ENCODE results near the gene TRIM50. TPM values are rescaled to one million over a fixed set of nuclear protein-coding genes. Genes with fewer than 3 reads are reported as not detected.
"Not testable (repeated sequence)": the region's sequence is repeated elsewhere in the genome, so short reads cannot be mapped to it uniquely, and the experiment has no call there.

TRIM50 gene
- polyA plus RNA-seq, 1 experiment, result not detected

- H3K27me3 ChIP-seq (ENCODE audit: control insufficient read depth, insufficient read depth, low read length); H3K4me3 ChIP-seq (ENCODE audit: low read depth, low read length); H3K27ac ChIP-seq (ENCODE audit: low read depth, low read length); H3K9me3 ChIP-seq (ENCODE audit: control insufficient read depth, insufficient read depth, low read length); POLR2A ChIA-PET: not testable (repeated sequence)
- TF ChIP-seq, protein P1, sequence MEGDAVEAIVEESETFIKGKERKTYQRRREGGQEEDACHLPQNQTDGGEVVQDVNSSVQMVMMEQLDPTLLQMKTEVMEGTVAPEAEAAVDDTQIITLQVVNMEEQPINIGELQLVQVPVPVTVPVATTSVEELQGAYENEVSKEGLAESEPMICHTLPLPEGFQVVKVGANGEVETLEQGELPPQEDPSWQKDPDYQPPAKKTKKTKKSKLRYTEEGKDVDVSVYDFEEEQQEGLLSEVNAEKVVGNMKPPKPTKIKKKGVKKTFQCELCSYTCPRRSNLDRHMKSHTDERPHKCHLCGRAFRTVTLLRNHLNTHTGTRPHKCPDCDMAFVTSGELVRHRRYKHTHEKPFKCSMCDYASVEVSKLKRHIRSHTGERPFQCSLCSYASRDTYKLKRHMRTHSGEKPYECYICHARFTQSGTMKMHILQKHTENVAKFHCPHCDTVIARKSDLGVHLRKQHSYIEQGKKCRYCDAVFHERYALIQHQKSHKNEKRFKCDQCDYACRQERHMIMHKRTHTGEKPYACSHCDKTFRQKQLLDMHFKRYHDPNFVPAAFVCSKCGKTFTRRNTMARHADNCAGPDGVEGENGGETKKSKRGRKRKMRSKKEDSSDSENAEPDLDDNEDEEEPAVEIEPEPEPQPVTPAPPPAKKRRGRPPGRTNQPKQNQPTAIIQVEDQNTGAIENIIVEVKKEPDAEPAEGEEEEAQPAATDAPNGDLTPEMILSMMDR (IDR thresholded peaks at IDR 0.05; ENCODE audit: low read depth, low read length), result peak; percentile 64
- CTCF ChIA-PET, result interaction anchor here (0.6 to 2.9 kb wide), 12 partner anchors 8 to 613 kb away, joined by 3 to 42 read pairs (median 4); no protein-coding TSS in a partner anchor
- peak; percentile 21 for DNase-seq (ENCODE audit: low read depth, low spot score)
These were observed 3.6 kb downstream of the TRIM50 start for GRCh38 chr7:73324081-73324845.

GRCh38 chr7:73323434-73324080, 4.3 kb downstream of the TRIM50 start:
- H3K4me3 ChIP-seq (ENCODE audit: low read depth, low read length), result not testable (repeated sequence)

GRCh38 chr7:73320009-73320408, 7.9 kb downstream of the TRIM50 start:
- H3K27me3 ChIP-seq (ENCODE audit: control insufficient read depth, insufficient read depth, low read length); H3K9me3 ChIP-seq (ENCODE audit: control insufficient read depth, insufficient read depth, low read length); H3K4me3 ChIP-seq (ENCODE audit: low read depth, low read length); H3K27ac ChIP-seq (ENCODE audit: low read depth, low read length); DNase-seq (ENCODE audit: low read depth, low spot score); POLR2A ChIA-PET: not testable (repeated sequence)
- CTCF ChIA-PET, result interaction anchor here (2.0 kb wide), 1 partner anchor 132 kb away, joined by 7 read pairs; no protein-coding TSS in a partner anchor

More at GRCh38 chr7:73323434-73324080, 4.3 kb downstream of the TRIM50 start:
- POLR2A ChIA-PET; DNase-seq (ENCODE audit: low read depth, low spot score); H3K27ac ChIP-seq (ENCODE audit: low read depth, low read length); H3K27me3 ChIP-seq (ENCODE audit: control insufficient read depth, insufficient read depth, low read length); H3K9me3 ChIP-seq (ENCODE audit: control insufficient read depth, insufficient read depth, low read length): not testable (repeated sequence)
- CTCF ChIA-PET, result interaction anchor here (0.6 to 2.9 kb wide), 11 partner anchors 9 to 614 kb away, joined by 3 to 42 read pairs (median 5); no protein-coding TSS in a partner anchor

- CTCF ChIA-PET, result interaction anchor here (2.0 kb wide), 1 partner anchor 132 kb away, joined by 7 read pairs; no protein-coding TSS in a partner anchor
- H3K27me3 ChIP-seq (ENCODE audit: control insufficient read depth, insufficient read depth, low read length); H3K9me3 ChIP-seq (ENCODE audit: control insufficient read depth, insufficient read depth, low read length); H3K4me3 ChIP-seq (ENCODE audit: low read depth, low read length); POLR2A ChIA-PET; H3K27ac ChIP-seq (ENCODE audit: low read depth, low read length); DNase-seq (ENCODE audit: low read depth, low spot score): not testable (repeated sequence)
These were observed 8.3 kb downstream of the TRIM50 start for GRCh38 chr7:73319541-73319940.

DNA sequence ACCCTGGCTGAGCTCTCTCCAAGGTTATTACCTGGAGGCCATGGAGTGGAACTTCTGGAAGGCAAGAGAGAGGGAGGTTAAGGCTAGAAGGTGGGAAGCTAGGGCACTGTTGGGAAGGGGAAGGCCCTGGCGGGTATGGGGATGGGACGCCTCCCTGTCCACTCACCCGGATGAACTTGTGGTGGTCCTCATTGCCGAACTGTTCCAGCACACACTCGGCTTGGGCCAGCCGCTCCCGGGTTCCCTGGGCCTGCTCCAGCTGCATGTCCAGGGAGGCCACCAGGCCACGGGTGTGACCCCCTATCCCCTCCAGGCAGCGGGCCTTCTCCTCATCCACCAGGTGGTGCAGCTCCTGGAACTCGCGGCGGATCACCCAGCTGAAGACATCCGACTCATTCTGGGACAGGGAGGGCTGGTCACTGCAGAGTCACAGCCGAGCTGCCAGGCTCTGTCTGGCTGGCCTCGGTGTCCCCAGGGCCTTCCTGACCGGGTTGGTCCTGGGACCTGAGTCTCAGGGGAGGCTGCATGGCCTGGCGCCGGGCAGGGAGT, 9.2 kb downstream of the TRIM50 start:
- DNase-seq (ENCODE audit: low read depth, low spot score); H3K4me3 ChIP-seq (ENCODE audit: low read depth, low read length); H3K27ac ChIP-seq (ENCODE audit: low read depth, low read length); H3K9me3 ChIP-seq (ENCODE audit: control insufficient read depth, insufficient read depth, low read length); H3K27me3 ChIP-seq (ENCODE audit: control insufficient read depth, insufficient read depth, low read length); POLR2A ChIA-PET: not testable (repeated sequence)
- CTCF ChIA-PET, result interaction anchor here (2.0 kb wide), 1 partner anchor 133 kb away, joined by 7 read pairs; no protein-coding TSS in a partner anchor

DNA sequence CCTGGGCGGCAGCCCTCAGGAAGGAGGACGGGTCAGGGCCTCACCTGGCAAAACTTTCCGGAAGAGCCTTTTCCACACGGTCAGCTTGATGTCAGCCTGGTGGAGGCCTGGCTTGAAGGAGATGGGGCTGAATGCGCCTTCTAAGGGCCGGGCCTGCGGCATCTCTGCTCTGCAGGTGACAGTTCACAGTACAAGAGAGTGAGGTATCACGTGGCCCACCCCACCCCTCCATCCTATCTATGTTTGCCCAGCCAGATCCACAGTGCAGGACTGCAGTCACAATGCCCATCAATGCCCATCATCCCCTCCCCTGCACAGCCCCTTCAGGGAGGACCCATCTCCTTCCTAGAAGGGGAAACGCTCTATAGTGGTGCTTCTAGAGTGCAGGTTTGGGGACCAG, 11.4 kb downstream of the TRIM50 start:
- TF ChIP-seq, protein P1 (IDR thresholded peaks at IDR 0.05; ENCODE audit: low read depth, low read length), result no peak
- peaks cover 2% of the 10 kb centered on the region for H3K27me3 ChIP-seq (ENCODE audit: control insufficient read depth, insufficient read depth, low read length)
- no peak overlapping the region for H3K27ac ChIP-seq (ENCODE audit: low read depth, low read length)
- ChIA-PET CTCF (interaction anchor here (1.5 kb wide), 1 partner anchor 135 kb away, joined by 11 read pairs; no protein-coding TSS in a partner anchor), POLR2A (no interaction called here)
- H3K9me3 ChIP-seq (ENCODE audit: control insufficient read depth, insufficient read depth, low read length), result no peaks in the 10 kb centered on the region; the same call in 1 of the 2 replicates
- DNase-seq (ENCODE audit: low read depth, low spot score), result no peak
- H3K4me3 ChIP-seq (ENCODE audit: low read depth, low read length), result no peak overlapping the region
